Astrocyte (in vitro differentiated cells and primary cell): ENCODE results near the gene GMCL2. TPM values are rescaled to one million over a fixed set of nuclear protein-coding genes. Genes with fewer than 3 reads are reported as not detected.

ENCODE experiments used
- DNase-seq: peaks from one replicate; pipeline ENCODE4 v3.0.0-alpha.2; 2010; ENCODE audit warnings: low read depth
- FAIRE-seq: peaks from 2 replicates; lab custom pipeline; 2011; peaks lifted over from hg19 to GRCh38; lab: Jason Lieb, UNC
- H2AFZ ChIP-seq: 2 replicates; pipeline ENCODE4 v1.6.0; 2012; ENCODE audit warnings: low read depth, low read length, inconsistent platforms
- H3K27ac ChIP-seq: 2 replicates; pipeline ENCODE4 v1.5.1; 2011; ENCODE audit warnings: low read depth, low read length, inconsistent platforms
- H3K27me3 ChIP-seq: 2 replicates; pipeline ENCODE4 v1.6.0; 2011; ENCODE audit warnings: low read length, inconsistent platforms; ENCODE audit not compliant: insufficient read depth
- H3K36me3 ChIP-seq: 2 replicates; pipeline ENCODE4 v1.5.1; 2011; ENCODE audit warnings: low read length, inconsistent platforms; ENCODE audit not compliant: insufficient read depth
- H3K4me1 ChIP-seq: 2 replicates; pipeline ENCODE4 v1.5.1; 2011; ENCODE audit warnings: low read length, inconsistent platforms; ENCODE audit not compliant: insufficient read depth
- H3K4me2 ChIP-seq: 2 replicates; pipeline ENCODE4 v1.6.0; 2012; ENCODE audit warnings: low read length, inconsistent platforms
- H3K4me3 ChIP-seq: 2 replicates; pipeline ENCODE4 v1.5.1; 2011; ENCODE audit warnings: low read depth, mild to moderate bottlenecking, low read length, inconsistent platforms; ENCODE audit not compliant: insufficient read depth
- H3K79me2 ChIP-seq: 2 replicates; pipeline ENCODE4 v1.6.0; 2012; ENCODE audit warnings: mild to moderate bottlenecking, low read length, inconsistent platforms; ENCODE audit not compliant: insufficient read depth
- H3K9ac ChIP-seq: 2 replicates; pipeline ENCODE4 v1.6.0; 2012; ENCODE audit warnings: mild to moderate bottlenecking, low read length, inconsistent platforms
- H3K9me3 ChIP-seq: 2 replicates; pipeline ENCODE4 v1.5.1; 2012; ENCODE audit warnings: low read depth, mild to moderate bottlenecking, low read length, inconsistent platforms; ENCODE audit not compliant: insufficient read depth
- H4K20me1 ChIP-seq: 2 replicates; pipeline ENCODE4 v1.6.0; 2012; ENCODE audit warnings: low read length, inconsistent platforms; ENCODE audit not compliant: insufficient read depth
- H3K27ac Mint-ChIP-seq: one replicate; pipeline ENCODE4 v1.8.0; 2021; ENCODE audit warnings: mild to moderate bottlenecking, mixed read lengths; ENCODE audit not compliant: unreplicated experiment
- H3K27me3 Mint-ChIP-seq: one replicate; pipeline ENCODE4 v1.8.0; 2021; ENCODE audit warnings: low read depth, mixed read lengths; ENCODE audit not compliant: unreplicated experiment
- H3K36me3 Mint-ChIP-seq: one replicate; pipeline ENCODE4 v1.8.0; 2021; ENCODE audit warnings: low read depth, mixed read lengths; ENCODE audit not compliant: unreplicated experiment
- H3K4me1 Mint-ChIP-seq: one replicate; pipeline ENCODE4 v1.8.0; 2021; ENCODE audit warnings: low read depth, mixed read lengths; ENCODE audit not compliant: unreplicated experiment
- H3K4me3 Mint-ChIP-seq: one replicate; pipeline ENCODE4 v1.8.0; 2021; ENCODE audit warnings: mild to moderate bottlenecking, moderate library complexity, mixed read lengths; ENCODE audit not compliant: unreplicated experiment
- H3K9me3 Mint-ChIP-seq: one replicate; pipeline ENCODE4 v1.8.0; 2021; ENCODE audit warnings: mild to moderate bottlenecking, mixed read lengths; ENCODE audit not compliant: unreplicated experiment
- EZH2 ChIP-seq: IDR thresholded peaks from 2 replicates; pipeline ENCODE4 v1.6.1; 2012; ENCODE audit warnings: mild to moderate bottlenecking, low read length, inconsistent platforms; ENCODE audit not compliant: insufficient read depth
- total RNA-seq: library from RNA; stranded (reverse); gene quantifications from 2 replicates; pipeline ENCODE4 v1.2.1, GENCODE V29; 2021
- TF ChIP-seq, protein P1 (sequence below): IDR thresholded peaks from 2 replicates; pipeline ENCODE4 v1.5.1; 2011; ENCODE audit warnings: low read depth, mild to moderate bottlenecking, inconsistent platforms, low read length, moderate library complexity; ENCODE audit not compliant: insufficient read depth

Gene GMCL2
- total RNA-seq, 1 donor from 2014 or later, result not detected

DNA sequence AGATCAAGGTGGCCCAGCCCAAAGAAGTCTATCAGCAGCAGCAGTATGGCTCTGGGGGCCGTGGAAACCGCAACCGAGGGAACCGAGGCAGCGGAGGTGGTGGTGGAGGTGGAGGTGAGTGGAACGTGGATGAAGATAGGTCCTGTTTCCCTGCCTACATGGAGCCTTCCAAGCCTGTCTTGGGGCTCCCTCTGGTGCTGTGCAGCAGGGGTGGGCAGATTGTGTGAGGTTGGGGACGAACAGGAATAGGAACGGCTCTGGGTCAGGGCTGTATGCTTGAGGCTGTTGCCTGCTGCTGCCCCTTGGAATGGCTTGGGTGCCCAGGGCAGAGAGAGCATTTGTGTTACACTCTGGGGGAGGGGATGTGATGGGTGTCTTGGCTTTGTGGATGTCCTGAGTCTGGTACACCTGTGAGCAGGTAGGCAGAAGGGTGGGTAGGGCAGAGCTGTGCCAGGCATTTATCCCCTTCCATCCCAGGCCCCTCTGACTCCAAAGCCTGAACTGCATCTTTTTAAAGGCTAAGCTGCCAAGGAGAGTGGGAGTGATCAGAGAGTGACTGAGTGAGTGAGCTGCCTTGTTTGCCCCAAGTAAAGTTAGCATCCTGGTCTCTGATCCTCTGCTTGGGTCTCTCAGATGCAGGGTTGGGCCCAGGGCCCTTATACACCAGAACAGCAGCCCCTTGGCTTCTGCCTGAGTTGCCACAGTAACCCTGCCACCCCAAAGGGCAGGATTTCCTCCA is 22.3 kb upstream of the GMCL2 start:
- Mint-ChIP-seq H3K27me3 (no peaks in the 10 kb centered on the region), H3K27ac (no peak overlapping the region), H3K4me1 (peaks cover 20% of the 10 kb centered on the region), H3K9me3 (peaks cover 2% of the 10 kb centered on the region), H3K4me3 (no peak overlapping the region), H3K36me3 (peaks cover 39% of the 10 kb centered on the region)
- no peak overlapping the region for H3K4me3 ChIP-seq
- H3K79me2 ChIP-seq, result peaks cover 83% of the 10 kb centered on the region
- H3K4me2 ChIP-seq, result no peak overlapping the region
- H3K9ac ChIP-seq, result no peak overlapping the region
- FAIRE-seq (no peak), DNase-seq (no peak)
- H2AFZ ChIP-seq, result no peak overlapping the region
- no peak for TF ChIP-seq EZH2
- TF ChIP-seq, protein P1, sequence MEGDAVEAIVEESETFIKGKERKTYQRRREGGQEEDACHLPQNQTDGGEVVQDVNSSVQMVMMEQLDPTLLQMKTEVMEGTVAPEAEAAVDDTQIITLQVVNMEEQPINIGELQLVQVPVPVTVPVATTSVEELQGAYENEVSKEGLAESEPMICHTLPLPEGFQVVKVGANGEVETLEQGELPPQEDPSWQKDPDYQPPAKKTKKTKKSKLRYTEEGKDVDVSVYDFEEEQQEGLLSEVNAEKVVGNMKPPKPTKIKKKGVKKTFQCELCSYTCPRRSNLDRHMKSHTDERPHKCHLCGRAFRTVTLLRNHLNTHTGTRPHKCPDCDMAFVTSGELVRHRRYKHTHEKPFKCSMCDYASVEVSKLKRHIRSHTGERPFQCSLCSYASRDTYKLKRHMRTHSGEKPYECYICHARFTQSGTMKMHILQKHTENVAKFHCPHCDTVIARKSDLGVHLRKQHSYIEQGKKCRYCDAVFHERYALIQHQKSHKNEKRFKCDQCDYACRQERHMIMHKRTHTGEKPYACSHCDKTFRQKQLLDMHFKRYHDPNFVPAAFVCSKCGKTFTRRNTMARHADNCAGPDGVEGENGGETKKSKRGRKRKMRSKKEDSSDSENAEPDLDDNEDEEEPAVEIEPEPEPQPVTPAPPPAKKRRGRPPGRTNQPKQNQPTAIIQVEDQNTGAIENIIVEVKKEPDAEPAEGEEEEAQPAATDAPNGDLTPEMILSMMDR, result no peak
- H4K20me1 ChIP-seq, result peaks cover 92% of the 10 kb centered on the region
- H3K36me3 ChIP-seq, result peaks cover 82% of the 10 kb centered on the region
- H3K9me3 ChIP-seq, result no peaks in the 10 kb centered on the region
- H3K27ac ChIP-seq, result no peak overlapping the region
- no peaks in the 10 kb centered on the region for H3K27me3 ChIP-seq
- H3K4me1 ChIP-seq, result peaks cover 20% of the 10 kb centered on the region

DNA sequence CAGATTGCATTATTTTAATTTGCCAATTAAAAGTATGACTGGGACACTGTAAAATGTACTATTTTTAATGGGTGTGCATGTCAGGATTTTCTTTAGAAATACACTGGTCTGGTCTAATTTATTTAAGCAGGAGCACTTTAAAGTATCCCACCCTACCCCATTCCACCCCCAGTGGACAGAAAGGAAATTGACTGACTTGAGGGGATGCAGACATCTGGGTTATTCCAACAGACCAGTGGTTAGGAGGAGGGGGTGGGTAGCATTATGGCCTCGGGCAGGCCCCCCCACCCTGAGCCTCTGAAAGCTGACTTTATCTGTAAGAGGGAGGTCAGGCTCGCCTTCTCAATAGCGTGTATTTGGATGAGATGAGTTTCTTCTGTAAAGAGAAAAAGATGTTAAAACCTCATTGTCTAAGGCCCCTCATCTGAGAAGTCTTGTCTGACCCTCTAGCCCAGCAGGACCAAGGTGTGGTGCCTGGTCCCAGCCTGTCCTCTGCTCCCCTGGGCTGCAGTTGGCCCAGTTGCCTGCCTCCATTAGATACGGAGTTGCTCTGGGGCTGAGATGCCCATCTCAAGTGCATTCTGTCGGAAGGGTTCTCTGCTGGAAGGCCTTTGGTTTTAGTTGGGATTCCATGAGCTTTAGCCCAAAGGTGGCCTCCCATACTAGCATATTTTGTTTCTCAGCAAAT is 21.5 kb upstream of the GMCL2 start:
- H3K4me1 Mint-ChIP-seq, result peaks cover 20% of the 10 kb centered on the region
- FAIRE-seq, result no peak
- H3K36me3 Mint-ChIP-seq, result peaks cover 37% of the 10 kb centered on the region
- Histone ChIP-seq H3K4me3 (no peak overlapping the region), H3K27ac (no peak overlapping the region), H3K9ac (no peak overlapping the region), H3K4me2 (no peak overlapping the region), H3K79me2 (peaks cover 87% of the 10 kb centered on the region), H3K9me3 (no peaks in the 10 kb centered on the region), H3K36me3 (peaks cover 76% of the 10 kb centered on the region), H4K20me1 (peaks cover 85% of the 10 kb centered on the region), H3K4me1 (peaks cover 23% of the 10 kb centered on the region), H2AFZ (no peak overlapping the region), H3K27me3 (no peaks in the 10 kb centered on the region)
- H3K9me3 Mint-ChIP-seq, result peaks cover 2% of the 10 kb centered on the region
- H3K27me3 Mint-ChIP-seq, result no peaks in the 10 kb centered on the region
- peak overlapping the region; percentile 62 for H3K27ac Mint-ChIP-seq
- no peak for DNase-seq
- no peak overlapping the region for H3K4me3 Mint-ChIP-seq
- TF ChIP-seq, protein P1, result no peak
- TF ChIP-seq EZH2, result no peak
